ENCODE results near the gene AURKAIP1.

The AURKAIP1 gene

GRCh38 chr1:1332031-1332755, 42.8 kb downstream of the AURKAIP1 start:
- no peak for DNase-seq (ENCODE audit: low spot score)

GRCh38 chr1:1331068-1331965, 43.7 kb downstream of the AURKAIP1 start, which contains the start of gene TAS1R3:
Gene TAS1R3, plus strand, starts transcription at chr1:1331280. Its CDS starts 66 bp downstream, at chr1:1331346.
- DNase-seq (ENCODE audit: low spot score) = no peak

GRCh38 chr1:1330366-1331067, 44.5 kb downstream of the AURKAIP1 start:
- DNase-seq (ENCODE audit: low spot score) = no peak

GRCh38 chr1:1329304-1330210, 45.5 kb downstream of the AURKAIP1 start:
- no peak for DNase-seq (ENCODE audit: low spot score)

GRCh38 chr1:1328254-1328653, 46.8 kb downstream of the AURKAIP1 start:
- DNase-seq (ENCODE audit: low spot score) = no peak

- no peak for DNase-seq (ENCODE audit: low spot score)
Observed at GRCh38 chr1:1327291-1327690, 47.7 kb downstream of the AURKAIP1 start.

GRCh38 chr1:1326075-1326605, 48.9 kb downstream of the AURKAIP1 start:
- no peak for DNase-seq (ENCODE audit: low spot score)

GRCh38 chr1:1325288-1326074, 49.5 kb downstream of the AURKAIP1 start:
- no peak for DNase-seq (ENCODE audit: low spot score)

- peak; percentile 84 for DNase-seq (ENCODE audit: low spot score)
Observed at GRCh38 chr1:1324524-1325287, 50.3 kb downstream of the AURKAIP1 start, which contains the start of the genes CPTP and INTS11. Gene CPTP, plus strand, starts transcription at chr1:1324802. Its CDS starts 2,109 bp downstream, at chr1:1326911. Gene INTS11, minus strand, starts transcription at chr1:1324660. Its CDS starts 52 bp downstream, at chr1:1324608.

- DNase-seq (ENCODE audit: low spot score) = no peak
Observed at GRCh38 chr1:1324084-1324523, 50.9 kb downstream of the AURKAIP1 start.
